Mucosa of stomach (tissue), 1 donor: Measurements from ENCODE around the gene MFSD2B.
A peak's percentile ranks its signal among the peaks of the same experiment; 100 is the strongest.

Experiments used
- H3K27me3 ChIP-seq: one replicate; pipeline ENCODE4 v1.7.0; 2013; ENCODE audit warnings: mild to moderate bottlenecking, low read length; ENCODE audit not compliant: control insufficient read depth, insufficient read depth
- H3K36me3 ChIP-seq: one replicate; pipeline ENCODE4 v1.7.0; 2013; ENCODE audit warnings: low read length; ENCODE audit not compliant: control insufficient read depth, insufficient read depth
- H3K4me1 ChIP-seq: one replicate; pipeline ENCODE4 v1.7.0; 2013; ENCODE audit warnings: mild to moderate bottlenecking, low read length; ENCODE audit not compliant: control insufficient read depth, insufficient read depth
- H3K4me3 ChIP-seq: one replicate; pipeline ENCODE4 v1.7.0; 2013; ENCODE audit warnings: low read length
- H3K9ac ChIP-seq: one replicate; pipeline ENCODE4 v1.7.0; 2013; ENCODE audit warnings: mild to moderate bottlenecking, low read length, moderate library complexity
- H3K9me3 ChIP-seq: one replicate; pipeline ENCODE4 v1.7.0; 2013; ENCODE audit warnings: mild to moderate bottlenecking, low read length, moderate library complexity; ENCODE audit not compliant: control insufficient read depth
- donor health status: Pancreatic carcinoma.

MFSD2B gene

GRCh38 chr2:24047703-24048033, 37.8 kb downstream of the MFSD2B start:
- H3K9me3 ChIP-seq, result no peaks in the 10 kb centered on the region
- peaks cover 23% of the 10 kb centered on the region for H3K4me1 ChIP-seq
- no peaks in the 10 kb centered on the region for H3K27me3 ChIP-seq
- H3K9ac ChIP-seq, result no peak overlapping the region
- H3K36me3 ChIP-seq, result no peaks in the 10 kb centered on the region
- H3K4me3 ChIP-seq, result peak overlapping the region; percentile 7

- Histone ChIP-seq H3K4me1 (peaks cover 23% of the 10 kb centered on the region), H3K9me3 (no peaks in the 10 kb centered on the region), H3K27me3 (no peaks in the 10 kb centered on the region), H3K4me3 (peak overlapping the region; percentile 63), H3K9ac (no peak overlapping the region), H3K36me3 (no peaks in the 10 kb centered on the region)
Measured at GRCh38 chr2:24048769-24049484, 39.0 kb downstream of the MFSD2B start.

GRCh38 chr2:24049485-24050021, 39.7 kb downstream of the MFSD2B start, which contains the start of gene FKBP1B:
Gene FKBP1B (plus strand): TSS chr2:24049741. CDS start chr2:24049850, 109 bp downstream.
- Histone ChIP-seq H3K9me3 (no peaks in the 10 kb centered on the region), H3K4me3 (peak within 1 kb of the TSS; percentile 63), H3K9ac (peak within 1 kb of the TSS; percentile 70), H3K4me1 (peaks cover 23% of the 10 kb centered on the region), H3K36me3 (no peaks in the 10 kb centered on the region), H3K27me3 (no peaks in the 10 kb centered on the region)

DNA sequence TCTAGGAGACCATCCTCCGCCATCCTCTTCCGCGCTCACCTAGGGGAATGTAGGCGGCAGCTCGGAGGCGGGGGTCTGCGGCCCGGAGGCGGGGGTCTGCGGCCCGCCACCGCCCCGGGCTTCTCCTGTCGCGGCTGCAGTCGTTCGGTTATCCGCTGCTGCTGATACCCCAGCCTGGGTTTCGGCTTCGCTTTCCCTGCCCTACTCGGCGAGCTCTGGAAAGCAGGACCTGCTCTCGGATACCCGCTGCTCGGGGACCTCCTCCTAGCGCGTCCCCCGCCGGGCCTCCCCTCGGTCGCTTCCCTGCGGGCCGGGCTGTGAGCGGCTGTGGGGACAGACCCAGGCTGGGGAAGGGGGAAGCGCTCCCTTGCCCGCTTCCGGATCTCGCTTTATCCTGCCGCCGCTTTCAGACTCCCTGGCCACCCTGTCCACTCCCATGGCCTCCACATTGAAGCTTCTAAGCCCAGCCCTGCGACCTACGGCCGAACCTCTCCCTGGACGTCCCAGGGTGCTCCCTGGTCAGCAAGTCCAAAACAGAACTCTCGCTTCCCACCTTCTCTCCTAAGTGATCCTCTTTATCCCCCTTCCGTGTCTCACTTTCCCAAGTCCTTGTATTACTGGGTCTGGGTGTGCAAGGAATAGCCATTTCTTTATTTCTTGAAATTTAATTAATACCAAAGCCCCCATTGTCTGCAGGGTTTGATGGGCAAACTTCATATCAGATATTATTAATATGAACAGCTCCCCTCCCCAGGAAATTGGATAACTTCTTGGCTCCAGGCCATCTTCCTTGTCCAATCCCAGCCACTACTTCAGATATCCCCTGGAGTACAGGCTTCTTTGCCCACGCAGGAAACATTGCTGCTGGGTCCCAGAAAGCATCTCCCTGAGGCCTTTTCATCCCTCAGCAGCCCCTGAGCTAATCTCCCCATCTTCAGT, 40.4 kb downstream of the MFSD2B start:
- H3K36me3 ChIP-seq, result no peaks in the 10 kb centered on the region
- H3K4me1 ChIP-seq, result peaks cover 23% of the 10 kb centered on the region
- peak overlapping the region; percentile 70 for H3K9ac ChIP-seq
- H3K9me3 ChIP-seq, result no peaks in the 10 kb centered on the region
- peak overlapping the region; percentile 63 for H3K4me3 ChIP-seq
- no peaks in the 10 kb centered on the region for H3K27me3 ChIP-seq

GRCh38 chr2:24051833-24052232, 41.9 kb downstream of the MFSD2B start:
- peaks cover 16% of the 10 kb centered on the region for H3K4me1 ChIP-seq
- H3K4me3 ChIP-seq, result no peak overlapping the region
- no peaks in the 10 kb centered on the region for H3K36me3 ChIP-seq
- no peaks in the 10 kb centered on the region for H3K9me3 ChIP-seq
- no peak overlapping the region for H3K9ac ChIP-seq
- no peaks in the 10 kb centered on the region for H3K27me3 ChIP-seq

DNA sequence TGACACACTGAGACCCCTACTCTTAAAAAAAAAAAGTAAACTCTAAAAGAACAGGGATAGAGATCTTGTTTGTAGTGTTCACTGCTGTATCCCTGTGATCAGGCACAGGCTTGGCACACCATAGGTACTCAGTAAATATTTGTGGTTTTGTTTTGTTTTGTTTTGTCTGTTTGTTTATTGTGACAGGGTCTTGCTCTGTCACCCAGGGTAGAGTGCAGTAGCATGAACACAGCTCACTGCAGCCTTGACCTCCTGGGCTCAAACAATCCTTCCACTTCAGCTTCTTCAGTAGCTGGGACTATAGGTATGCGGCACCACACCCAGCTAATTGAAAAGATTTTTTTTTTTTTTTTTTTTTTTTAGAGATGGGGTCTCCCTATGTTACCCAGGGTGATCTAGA, 43.1 kb downstream of the MFSD2B start:
- no peaks in the 10 kb centered on the region for H3K27me3 ChIP-seq
- H3K4me3 ChIP-seq, result no peak overlapping the region
- no peaks in the 10 kb centered on the region for H3K36me3 ChIP-seq

GRCh38 chr2:24054366-24055010, 44.6 kb downstream of the MFSD2B start:
- H3K27me3 ChIP-seq, result no peaks in the 10 kb centered on the region
- H3K9me3 ChIP-seq, result no peaks in the 10 kb centered on the region

More for the DNA sequence above, 43.1 kb downstream of the MFSD2B start:
- Histone ChIP-seq H3K4me1 (peaks cover 16% of the 10 kb centered on the region), H3K9ac (no peak overlapping the region), H3K9me3 (no peaks in the 10 kb centered on the region)

GRCh38 chr2:24055750-24056149, 45.9 kb downstream of the MFSD2B start:
- Histone ChIP-seq H3K4me1 (peaks cover 23% of the 10 kb centered on the region), H3K9me3 (no peaks in the 10 kb centered on the region), H3K27me3 (no peaks in the 10 kb centered on the region), H3K4me3 (no peak overlapping the region), H3K36me3 (peaks cover under 1% of the 10 kb centered on the region), H3K9ac (no peak overlapping the region)

More at GRCh38 chr2:24054366-24055010, 44.6 kb downstream of the MFSD2B start:
- H3K4me1 ChIP-seq, result peaks cover 28% of the 10 kb centered on the region
- no peak overlapping the region for H3K4me3 ChIP-seq
- H3K36me3 ChIP-seq, result no peaks in the 10 kb centered on the region
- no peak overlapping the region for H3K9ac ChIP-seq

DNA sequence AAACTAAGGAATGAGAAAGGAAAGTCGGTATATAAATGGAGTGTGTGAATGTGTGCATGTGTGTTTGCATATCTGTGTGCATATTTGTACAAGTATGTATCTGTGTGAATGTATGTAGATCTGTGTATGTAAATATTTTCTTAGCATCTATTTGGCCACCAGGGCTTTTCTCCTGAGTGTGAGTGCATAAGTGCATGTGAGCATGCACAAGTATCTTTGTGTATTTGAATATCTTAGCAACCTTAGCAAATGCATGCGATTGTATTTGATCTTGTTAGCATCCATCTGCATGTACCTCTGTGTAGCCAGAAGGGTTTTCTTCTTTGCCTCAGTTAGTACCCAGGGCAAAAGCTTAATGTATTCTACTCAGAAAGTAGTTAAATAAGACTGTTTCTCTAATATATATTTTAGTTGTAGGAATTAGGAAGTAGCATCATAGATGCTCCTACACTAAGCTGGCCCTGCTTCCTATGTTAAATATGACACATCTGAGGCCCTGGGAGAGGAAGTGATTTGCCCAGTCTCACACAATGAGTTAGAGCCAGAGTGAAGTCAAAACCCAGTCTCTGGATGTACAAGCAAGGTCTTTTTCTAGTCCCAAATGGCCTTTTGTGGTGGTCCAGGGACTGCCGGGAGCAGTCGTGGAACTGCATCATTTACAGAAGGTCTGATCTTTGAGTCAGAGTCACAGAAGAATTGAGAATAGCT, 48.8 kb downstream of the MFSD2B start:
- H3K9ac ChIP-seq, result no peak overlapping the region

DNA sequence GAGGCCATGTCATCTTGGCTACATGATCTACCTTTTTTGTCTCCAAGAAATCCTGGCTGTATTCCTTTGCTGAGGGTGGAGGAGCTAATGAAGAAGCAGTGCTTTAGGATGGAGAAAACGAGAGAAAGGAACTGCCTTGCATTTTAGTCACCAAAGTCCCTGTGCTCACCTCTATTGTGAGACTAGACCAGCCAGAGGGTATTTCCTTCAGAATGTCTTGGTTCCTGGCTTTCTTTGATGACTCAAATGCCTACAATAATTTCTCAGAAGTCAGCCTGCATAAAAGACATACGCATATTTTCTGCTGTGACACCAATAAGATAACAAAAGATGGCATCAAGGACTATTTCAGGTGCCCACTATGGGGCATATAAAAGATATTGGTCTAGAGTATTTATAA, 55.5 kb downstream of the MFSD2B start:
- H3K4me1 ChIP-seq, result no peaks in the 10 kb centered on the region
- no peaks in the 10 kb centered on the region for H3K27me3 ChIP-seq
- H3K4me3 ChIP-seq, result no peak overlapping the region
- H3K36me3 ChIP-seq, result peaks cover 5% of the 10 kb centered on the region
- no peak overlapping the region for H3K9ac ChIP-seq
- no peaks in the 10 kb centered on the region for H3K9me3 ChIP-seq

More for the DNA sequence above, 48.8 kb downstream of the MFSD2B start:
- Histone ChIP-seq H3K36me3 (peaks cover 5% of the 10 kb centered on the region), H3K4me1 (peaks cover 14% of the 10 kb centered on the region), H3K4me3 (no peak overlapping the region), H3K27me3 (no peaks in the 10 kb centered on the region), H3K9me3 (no peaks in the 10 kb centered on the region)

DNA sequence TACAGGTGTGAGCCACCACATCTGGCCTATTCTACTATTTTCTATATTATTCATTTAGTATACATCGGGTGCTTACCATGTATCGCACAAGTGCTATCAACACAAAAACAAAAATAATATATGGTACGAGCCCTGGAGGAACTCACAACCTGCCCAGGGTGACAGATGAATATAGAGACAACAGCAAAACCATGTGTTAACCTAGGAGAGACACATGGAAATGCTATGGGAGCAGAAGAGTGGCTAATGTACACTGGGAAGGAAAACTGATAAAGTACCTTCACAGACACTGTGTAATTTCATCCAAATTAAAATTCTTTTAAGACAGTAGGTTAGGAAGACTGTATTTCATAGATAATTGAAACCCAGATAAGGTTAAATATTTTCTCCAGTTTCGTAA, 62.4 kb downstream of the MFSD2B start:
- H3K36me3 ChIP-seq, result no peaks in the 10 kb centered on the region

More for the DNA sequence above, 62.4 kb downstream of the MFSD2B start:
- H3K9ac ChIP-seq, result no peak overlapping the region
- no peak overlapping the region for H3K4me3 ChIP-seq
- no peaks in the 10 kb centered on the region for H3K9me3 ChIP-seq
- peaks cover 6% of the 10 kb centered on the region for H3K4me1 ChIP-seq
- H3K27me3 ChIP-seq, result no peaks in the 10 kb centered on the region
